Endothelial cell of umbilical vein (primary cell): ENCODE measurements around the gene LGI1. TPM values are rescaled to one million over a fixed set of nuclear protein-coding genes. Genes with fewer than 3 reads are reported as not detected.

Experiments used
- BruUV-seq: library from RNA; stranded (reverse); fragments of 400-500 nt; replicated peaks from 2 replicates; lab custom pipeline; 2021; lab: Mats Ljungman, UMichigan
- CTCF ChIA-PET: fragments of 300-600, 350-600 bp; sonication (Branson Sonifier 250); formaldehyde crosslinking; loops from one replicate; lab custom pipeline; 2021; ENCODE audit warnings: antibody characterized with exemption, inconsistent platforms; lab: Charles Lee
- POLR2A ChIA-PET: fragments of 300-600, 350-600 bp; sonication (Branson Sonifier 250); formaldehyde crosslinking; loops from one replicate; lab custom pipeline; 2021; ENCODE audit warnings: antibody characterized with exemption, inconsistent platforms; lab: Charles Lee
- DNase-seq: peaks from one replicate; pipeline ENCODE4 v3.0.0-alpha.2; 2011; ENCODE audit warnings: low read depth, low spot score
- FAIRE-seq: peaks from 2 replicates; lab custom pipeline; 2011; peaks lifted over from hg19 to GRCh38; lab: Jason Lieb, UNC
- H2AFZ ChIP-seq: 2 replicates; pipeline ENCODE4 v1.6.0; 2012; ENCODE audit warnings: low read depth, low read length, control low read depth, inconsistent platforms
- H3K27ac ChIP-seq: 2 replicates; pipeline ENCODE4 v1.5.1; 2011; ENCODE audit warnings: low read depth, mild to moderate bottlenecking, control low read depth, low read length, moderate library complexity; ENCODE audit not compliant: insufficient read depth
- H3K27me3 ChIP-seq, 2 experiments: 2 replicates each; pipeline versions ENCODE4 v1.6.0 to v1.6.1; 2011; ENCODE audit warnings: low read length in 2 of 2, mixed read lengths in 1 of 2; ENCODE audit not compliant: control insufficient read depth in 2 of 2, insufficient read depth in 2 of 2
- H3K36me3 ChIP-seq, 2 experiments: 2 replicates in 1 of 2; 3 replicates in 1 of 2; pipeline ENCODE4 v1.5.1; 2011; ENCODE audit warnings: low read length in 2 of 2, mild to moderate bottlenecking in 1 of 2, moderate library complexity in 1 of 2; ENCODE audit not compliant: control insufficient read depth in 2 of 2, insufficient read depth in 2 of 2; ENCODE audit errors: extremely low read depth in 1 of 2
- H3K4me1 ChIP-seq: 3 replicates; pipeline ENCODE4 v1.5.1; 2011; ENCODE audit warnings: mild to moderate bottlenecking, low read length; ENCODE audit not compliant: control insufficient read depth, insufficient read depth; ENCODE audit errors: extremely low read depth
- H3K4me2 ChIP-seq: 2 replicates; pipeline ENCODE4 v1.6.1; 2011; ENCODE audit warnings: low read length, control low read depth, mixed read lengths; ENCODE audit not compliant: insufficient read depth
- H3K4me3 ChIP-seq, 3 experiments: fragments of 200-600 bp in 1 of 3; sonication (generic), shearing (Covaris generic) in 1 of 3; replicated peaks in 1 of 3; 2 replicates each; pipeline ENCODE4 v1.5.1; 2011 to 2016; ENCODE audit warnings: control low read depth in 3 of 3, low read length in 3 of 3, mild to moderate bottlenecking in 2 of 3, inconsistent platforms in 1 of 3, low read depth in 1 of 3, moderate library complexity in 1 of 3; ENCODE audit not compliant: insufficient read depth in 1 of 3
- H3K79me2 ChIP-seq: 2 replicates; pipeline ENCODE4 v1.6.0; 2012; ENCODE audit warnings: low read length, inconsistent platforms; ENCODE audit not compliant: control insufficient read depth, insufficient read depth
- H3K9ac ChIP-seq: replicated peaks from 2 replicates; pipeline ENCODE3; 2011; ENCODE audit warnings: low read length, control low read depth; ENCODE audit not compliant: insufficient read depth; ENCODE audit errors: extremely low read depth
- H3K9me1 ChIP-seq: replicated peaks from 3 replicates; pipeline ENCODE4 v1.6.0; 2011; ENCODE audit warnings: mild to moderate bottlenecking, low read length; ENCODE audit not compliant: control insufficient read depth, insufficient read depth; ENCODE audit errors: extremely low read depth
- H3K9me3 ChIP-seq: replicated peaks from 2 replicates; pipeline ENCODE4 v1.5.1; 2012; ENCODE audit warnings: low read length, inconsistent platforms; ENCODE audit not compliant: control insufficient read depth, insufficient read depth
- H4K20me1 ChIP-seq: replicated peaks from 2 replicates; pipeline ENCODE3; 2011; ENCODE audit warnings: mild to moderate bottlenecking, low read length; ENCODE audit not compliant: control insufficient read depth, insufficient read depth; ENCODE audit errors: extremely low read depth
- CTCF ChIP-seq, 2 donors: IDR thresholded peaks; 1 replicate in 1 of 2; 2 replicates in 1 of 2; pipeline ENCODE4 v1.5.1; 2011; ENCODE audit warnings: low read length in 2 of 2, mild to moderate bottlenecking in 2 of 2, moderate library complexity in 2 of 2, control low read depth in 1 of 2, inconsistent platforms in 1 of 2, low read depth in 1 of 2; ENCODE audit not compliant: insufficient read depth in 1 of 2; ENCODE audit errors: extremely low read depth in 1 of 2
- EZH2 ChIP-seq: IDR thresholded peaks from 2 replicates; pipeline ENCODE4 v1.6.1; 2012; ENCODE audit warnings: borderline replicate concordance, low read depth, mild to moderate bottlenecking, moderate library complexity, low read length, inconsistent platforms; ENCODE audit not compliant: severe bottlenecking
- FOS ChIP-seq: IDR thresholded peaks from 2 replicates; pipeline ENCODE4 v1.6.1; 2011; ENCODE audit warnings: mild to moderate bottlenecking, low read length, moderate library complexity, borderline replicate concordance; ENCODE audit not compliant: insufficient read depth
- GATA2 ChIP-seq: IDR thresholded peaks from 2 replicates; pipeline ENCODE4 v1.7.0; 2011; ENCODE audit warnings: low read depth, mild to moderate bottlenecking, moderate library complexity, mixed read lengths, low read length; ENCODE audit not compliant: insufficient read length, insufficient read depth
- JUN ChIP-seq: IDR thresholded peaks from 2 replicates; pipeline ENCODE4 v1.6.1; 2011; ENCODE audit warnings: borderline replicate concordance, low read depth; ENCODE audit not compliant: insufficient read length, insufficient read depth
- MAX ChIP-seq: IDR thresholded peaks from 2 replicates; pipeline ENCODE4 v1.6.1; 2011; ENCODE audit not compliant: insufficient read depth, insufficient read length
- MYC ChIP-seq: IDR thresholded peaks from one replicate; pipeline ENCODE4 v1.6.1; 2011; ENCODE audit warnings: mild to moderate bottlenecking, low read depth, low read length
- POLR2A ChIP-seq: IDR thresholded peaks from 2 replicates; pipeline ENCODE4 v1.6.1; 2012; ENCODE audit warnings: low read depth, mild to moderate bottlenecking, control low read depth, low read length
- POLR2AphosphoS5 ChIP-seq: IDR thresholded peaks from 2 replicates; pipeline ENCODE4 v1.6.1; 2012; ENCODE audit warnings: low read depth, mild to moderate bottlenecking, control low read depth, low read length, moderate library complexity; ENCODE audit not compliant: insufficient read depth
- dilution Hi-C: fragments of 300-500 bp; cut with MboI; formaldehyde crosslinking; loops from one replicate; pipeline ENCODE4 v1.15.0; 2019; ENCODE audit warnings: low sequenced_read_pairs; ENCODE audit not compliant: extremely low pct_ligation_motif_present
- intact Hi-C: fragments of 100-400 bp; cut with micrococcal nuclease; formaldehyde crosslinking; loops from one replicate; pipeline ENCODE4 v1.10.0; 2022
- polyA plus RNA-seq, 4 experiments: library from polyadenylated mRNA; depleted of rRNA in 3 of 4; stranded (reverse) in 3 of 4; unstranded in 1 of 4; fragments of >200 nt; gene quantifications; 2 replicates each; pipeline versions ENCODE4 v1.2.1 to v1.2.3, GENCODE V29; 2011 to 2012; ENCODE audit warnings: missing spikeins in 1 of 4
- total RNA-seq: library from RNA; stranded (reverse); gene quantifications from 2 replicates; pipeline ENCODE4 v1.2.3, GENCODE V29; 2021

LGI1 gene
- total and polyA plus RNA-seq, 2 donors (not counting 3 experiments of a cell fraction or from before 2014, with no cell fraction given), result not detected

GRCh38 chr10:93821051-93821772, 63.5 kb downstream of the LGI1 start:
- no peaks in the 10 kb centered on the region for H4K20me1 ChIP-seq
- FAIRE-seq (no peak), DNase-seq (peak; percentile 31)
- H3K36me3 ChIP-seq, result no peaks in the 10 kb centered on the region
- intact Hi-C loops (loop anchor here (1.0 to 2.0 kb wide), 4 partner anchors 38 to 542 kb away; partner anchors contain the start of gene NOC3L), dilution Hi-C loops (no loop called here)
- no peaks in the 10 kb centered on the region for H3K4me1 ChIP-seq
- H3K9me3 ChIP-seq, result no peaks in the 10 kb centered on the region
- H3K4me3 ChIP-seq, result no peak overlapping the region
- no peaks in the 10 kb centered on the region for H3K79me2 ChIP-seq
- TF ChIP-seq MYC, result no peak
- TF ChIP-seq CTCF (IDR thresholded peaks at IDR 0.05; ENCODE audit: extremely low read depth in 1 of 2, insufficient read depth in 1 of 2, low read depth in 1 of 2, low read length in 2 of 2), result peak; percentile 7 to 10
- BruUV-seq, result no TSS peak
- no peak overlapping the region for H3K4me2 ChIP-seq
- H3K27ac ChIP-seq, result no peak overlapping the region
- POLR2A ChIA-PET, result no interaction called here
- CTCF ChIA-PET, result interaction anchor here (0.6 to 2.6 kb wide), 18 partner anchors 12 to 1542 kb away, joined by 3 to 49 read pairs (median 4); partner anchors contain the start of gene FRA10AC1
- peaks cover 12 to 19% of the 10 kb centered on the region in 2 experiments for H3K27me3 ChIP-seq
- no peak overlapping the region for H2AFZ ChIP-seq
- H3K9me1 ChIP-seq, result no peaks in the 10 kb centered on the region
- no peak overlapping the region for H3K9ac ChIP-seq

GRCh38 chr10:93826355-93826754, 68.6 kb downstream of the LGI1 start:
- Histone ChIP-seq H3K27ac (no peak overlapping the region), H3K9me3 (no peaks in the 10 kb centered on the region), H3K4me1 (no peaks in the 10 kb centered on the region), H3K9me1 (no peaks in the 10 kb centered on the region), H4K20me1 (no peaks in the 10 kb centered on the region), H3K36me3 (no peaks in the 10 kb centered on the region), H3K4me3 (no peak overlapping the region), H3K9ac (no peak overlapping the region), H3K4me2 (no peak overlapping the region), H2AFZ (no peak overlapping the region), H3K79me2 (no peaks in the 10 kb centered on the region), H3K27me3 (peaks cover 2 to 5% of the 10 kb centered on the region in 2 experiments)
- ChIA-PET POLR2A (no interaction called here), CTCF (no interaction called here)
- intact Hi-C loops, result no loop called here
- dilution Hi-C loops, result no loop called here
- no peak for FAIRE-seq
- no peak for DNase-seq
- no TSS peak for BruUV-seq
- TF ChIP-seq GATA2, result no peak
- TF ChIP-seq CTCF (IDR thresholded peaks at IDR 0.05; ENCODE audit: extremely low read depth in 1 of 2, insufficient read depth in 1 of 2, low read depth in 1 of 2, low read length in 2 of 2), result no peak
- TF ChIP-seq EZH2, result no peak
- TF ChIP-seq JUN, result no peak
- no peak for TF ChIP-seq MYC
- no peak for TF ChIP-seq POLR2A
- TF ChIP-seq MAX, result no peak
- no peak for TF ChIP-seq POLR2AphosphoS5
- no peak for TF ChIP-seq FOS
